Hematopoietic multipotent progenitor cell (in vitro differentiated cells): Measurements from ENCODE around the gene TMEM178B. TPM values are rescaled to one million over a fixed set of nuclear protein-coding genes. Genes with fewer than 3 reads are reported as not detected.
A peak's percentile ranks its signal among the peaks of the same experiment; 100 is the strongest.

Experiments used
- DNase-seq, 3 donors: peaks; one replicate each; pipeline ENCODE4 v3.0.0-alpha.2; 2011 to 2015; ENCODE audit warnings: low read depth in 2 of 3, low spot score in 2 of 3
- total RNA-seq: library from RNA; depleted of rRNA; stranded (reverse); fragments of >200 nt; gene quantifications from one replicate; pipeline ENCODE4 v1.2.3, GENCODE V29; 2012

The TMEM178B gene
- total RNA-seq, 1 donor: under 0.01 TPM

GRCh38 chr7:141344153-141344935, 270.5 kb downstream of the TMEM178B start:
- DNase-seq: no peak

GRCh38 chr7:141348728-141349127, 274.9 kb downstream of the TMEM178B start:
- DNase-seq: no peak

- no peak for DNase-seq
Observed at GRCh38 chr7:141349338-141349737, 275.5 kb downstream of the TMEM178B start.

- DNase-seq: no peak
Observed at GRCh38 chr7:141349804-141350203, 275.9 kb downstream of the TMEM178B start.

- no peak for DNase-seq
Observed at GRCh38 chr7:141351175-141351574, 277.3 kb downstream of the TMEM178B start.

GRCh38 chr7:141352955-141353354, 279.1 kb downstream of the TMEM178B start:
- no peak for DNase-seq

GRCh38 chr7:141354251-141354650, 280.4 kb downstream of the TMEM178B start:
- DNase-seq: peak in 2 of 3 donors; percentile 2 to 13

- no peak for DNase-seq
Observed at GRCh38 chr7:141355032-141355431, 281.2 kb downstream of the TMEM178B start.

- no peak for DNase-seq
Observed at GRCh38 chr7:141356161-141356560, 282.3 kb downstream of the TMEM178B start.

- DNase-seq: no peak
Observed at GRCh38 chr7:141358386-141358785, 284.5 kb downstream of the TMEM178B start.

GRCh38 chr7:141359262-141359661, 285.4 kb downstream of the TMEM178B start:
- DNase-seq: no peak

- no peak for DNase-seq
Observed at GRCh38 chr7:141359740-141360415, 286.0 kb downstream of the TMEM178B start.

- no peak for DNase-seq
Observed at GRCh38 chr7:141360416-141360760, 286.5 kb downstream of the TMEM178B start.

GRCh38 chr7:141360803-141361202, 286.9 kb downstream of the TMEM178B start:
- no peak for DNase-seq

- DNase-seq: no peak
Observed at GRCh38 chr7:141361479-141361878, 287.6 kb downstream of the TMEM178B start.

- DNase-seq: no peak
Observed at GRCh38 chr7:141361960-141362359, 288.1 kb downstream of the TMEM178B start.

GRCh38 chr7:141362580-141363435, 288.9 kb downstream of the TMEM178B start:
- DNase-seq: no peak

GRCh38 chr7:141363748-141364147, 289.9 kb downstream of the TMEM178B start:
- no peak for DNase-seq

- DNase-seq: no peak
Observed at GRCh38 chr7:141366091-141366621, 292.3 kb downstream of the TMEM178B start.

- no peak for DNase-seq
Observed at GRCh38 chr7:141369422-141369821, 295.6 kb downstream of the TMEM178B start.

GRCh38 chr7:141370178-141370577, 296.3 kb downstream of the TMEM178B start:
- DNase-seq: no peak
